CD14-positive monocyte (primary cell): ENCODE measurements around the gene COL15A1. TPM values are rescaled to one million over a fixed set of nuclear protein-coding genes. Genes with fewer than 3 reads are reported as not detected.

Experiments
- DNase-seq, 3 donors: peaks; one replicate each; pipeline ENCODE4 v3.0.0-alpha.2; 2011 to 2022
- H2AFZ ChIP-seq: 2 replicates; pipeline ENCODE4 v1.6.0; 2012; ENCODE audit warnings: mild to moderate bottlenecking, low read depth, low read length, inconsistent platforms; ENCODE audit not compliant: insufficient read depth, poor library complexity, severe bottlenecking
- H3K27ac ChIP-seq, 2 donors: 1 replicate in 1 of 2; 2 replicates in 1 of 2; pipeline ENCODE4 v1.5.1; 2012 to 2013; ENCODE audit warnings: low read length in 2 of 2, control low read depth in 1 of 2, inconsistent platforms in 1 of 2, low read depth in 1 of 2, mild to moderate bottlenecking in 1 of 2
- H3K27me3 ChIP-seq, 2 donors: one replicate each; pipeline versions ENCODE4 v1.6.0 to v1.6.1; 2011 to 2013; ENCODE audit warnings: low read length in 2 of 2; ENCODE audit not compliant: control insufficient read depth in 2 of 2, insufficient read depth in 2 of 2
- H3K36me3 ChIP-seq, 2 donors: replicated peaks in 1 of 2; 1 replicate in 1 of 2; 2 replicates in 1 of 2; pipeline versions ENCODE4 v1.5.1 to v1.6.1; 2012 to 2013; ENCODE audit warnings: low read length in 2 of 2, control low read depth in 1 of 2, inconsistent platforms in 1 of 2, mild to moderate bottlenecking in 1 of 2; ENCODE audit not compliant: insufficient read depth in 2 of 2, control insufficient read depth in 1 of 2
- H3K4me1 ChIP-seq, 2 donors: 1 replicate in 1 of 2; 2 replicates in 1 of 2; pipeline versions ENCODE4 v1.5.1 to v1.6.1; 2012 to 2013; ENCODE audit warnings: low read length in 2 of 2, control low read depth in 1 of 2, inconsistent platforms in 1 of 2, mild to moderate bottlenecking in 1 of 2, moderate library complexity in 1 of 2; ENCODE audit not compliant: insufficient read depth in 2 of 2, control insufficient read depth in 1 of 2
- H3K4me2 ChIP-seq: replicated peaks from 2 replicates; pipeline ENCODE3; 2012; ENCODE audit warnings: low read length, moderate library complexity, mild to moderate bottlenecking; ENCODE audit not compliant: poor library complexity, severe bottlenecking; ENCODE audit errors: extremely low read depth
- H3K4me3 ChIP-seq, 3 experiments: fragments of 200-600 bp in 1 of 3; sonication (generic) in 1 of 3; replicated peaks in 1 of 3; 1 replicate in 2 of 3; 2 replicates in 1 of 3; pipeline ENCODE4 v1.5.1; 2011 to 2013; ENCODE audit warnings: low read length in 3 of 3, mild to moderate bottlenecking in 3 of 3, control low read depth in 2 of 3, low read depth in 2 of 3, inconsistent platforms in 1 of 3, moderate library complexity in 1 of 3
- H3K79me2 ChIP-seq: 2 replicates; pipeline ENCODE4 v1.6.0; 2012; ENCODE audit warnings: mild to moderate bottlenecking, control low read depth, inconsistent platforms, low read length, moderate library complexity; ENCODE audit not compliant: insufficient read depth
- H3K9ac ChIP-seq: 2 replicates; pipeline ENCODE4 v1.6.0; 2017; ENCODE audit warnings: low read length, mild to moderate bottlenecking; ENCODE audit not compliant: insufficient read depth, poor library complexity, severe bottlenecking
- H3K9me3 ChIP-seq, 2 donors: replicated peaks in 1 of 2; 1 replicate in 1 of 2; 2 replicates in 1 of 2; pipeline versions ENCODE4 v1.5.1 to v1.6.1; 2012 to 2013; ENCODE audit warnings: low read length in 2 of 2, control low read depth in 1 of 2; ENCODE audit not compliant: control insufficient read depth in 1 of 2, insufficient read depth in 1 of 2
- H4K20me1 ChIP-seq: 2 replicates; pipeline ENCODE4 v1.6.0; 2012; ENCODE audit warnings: mild to moderate bottlenecking, low read length, control low read depth, moderate library complexity; ENCODE audit not compliant: insufficient read depth
- H3K27ac Mint-ChIP-seq, 7 donors: one replicate each; pipeline ENCODE4 v1.8.0; 2020; ENCODE audit warnings: mild to moderate bottlenecking in 7 of 7, mixed read lengths in 7 of 7, moderate library complexity in 6 of 7, inconsistent platforms in 2 of 7
- H3K27me3 Mint-ChIP-seq, 3 donors: one replicate each; pipeline ENCODE4 v1.8.0; 2021 to 2022; ENCODE audit warnings: low read depth in 3 of 3, mild to moderate bottlenecking in 3 of 3, mixed read lengths in 3 of 3, moderate library complexity in 3 of 3, inconsistent platforms in 1 of 3
- H3K36me3 Mint-ChIP-seq, 2 donors: one replicate each; pipeline ENCODE4 v1.8.0; 2020; ENCODE audit warnings: mixed read lengths in 2 of 2, inconsistent platforms in 1 of 2, mild to moderate bottlenecking in 1 of 2
- H3K4me1 Mint-ChIP-seq: one replicate; pipeline ENCODE4 v1.8.0; 2020; ENCODE audit warnings: mild to moderate bottlenecking, mixed read lengths
- H3K4me3 Mint-ChIP-seq, 2 donors: one replicate each; pipeline ENCODE4 v1.8.0; 2020; ENCODE audit warnings: mild to moderate bottlenecking in 2 of 2, mixed read lengths in 2 of 2, moderate library complexity in 1 of 2
- H3K9me3 Mint-ChIP-seq, 7 donors: one replicate each; pipeline ENCODE4 v1.8.0; 2020 to 2022; ENCODE audit warnings: mixed read lengths in 7 of 7, mild to moderate bottlenecking in 6 of 7, moderate library complexity in 6 of 7, inconsistent platforms in 2 of 7
- WGBS: methylation state at CpG from one replicate; pipeline ENCODE4 v1.1.5; 2013; ENCODE audit warnings: missing lambda C conversion rate; ENCODE audit not compliant: insufficient coverage; 5-methylcytosine and 5-hydroxymethylcytosine counted together
- intact Hi-C, 2 donors: fragments of 100-400 bp; cut with micrococcal nuclease; formaldehyde crosslinking; loops; one replicate each; pipeline versions ENCODE4 v1.15.0 to v1.15.1; 2023
- polyA plus RNA-seq, 3 donors: library from polyadenylated mRNA; depleted of rRNA in 1 of 3; unstranded in 2 of 3; stranded (reverse) in 1 of 3; fragments of 300-500 nt in 2 of 3; fragments of >200 nt in 1 of 3; fragmentation: Illumina TruSeq in 2 of 3; gene quantifications; 1 replicate in 2 of 3; 2 replicates in 1 of 3; pipeline ENCODE4 v1.2.3, GENCODE V29; 2012 to 2021
- TF ChIP-seq, protein P1 (sequence below): fragments of 200-600 bp; IDR thresholded peaks from one replicate; pipeline ENCODE4 v1.8.0; 2022; ENCODE audit warnings: antibody characterized with exemption, mild to moderate bottlenecking

Gene COL15A1
- polyA plus RNA-seq, 3 donors = 0.03 to 0.14 (median 0.11) TPM

DNA sequence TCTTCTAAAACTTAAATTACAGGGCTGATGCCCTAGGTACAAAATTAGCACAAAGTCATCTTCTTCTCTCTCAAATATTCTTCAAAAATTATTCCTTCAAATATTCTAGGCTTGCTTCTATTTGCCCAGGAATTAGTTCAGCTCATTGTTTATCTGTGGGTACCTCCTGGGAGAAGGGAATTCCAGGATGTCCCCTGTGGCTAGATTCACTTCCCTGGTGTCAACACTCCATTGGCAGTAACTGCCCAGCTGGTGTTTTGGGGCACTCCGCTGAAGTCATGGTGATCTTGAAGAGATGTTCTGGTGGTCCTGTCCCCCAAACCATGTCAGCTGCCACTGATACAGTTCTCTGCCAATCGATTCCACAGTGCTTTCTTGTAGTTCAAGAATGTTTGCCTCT lies 135.0 kb downstream of the COL15A1 start:
- no peaks in the 10 kb centered on the region for H3K9me3 ChIP-seq
- peaks cover 3 to 10% of the 10 kb centered on the region in 2 donors for H3K4me1 ChIP-seq
- H3K9ac ChIP-seq = no peak overlapping the region
- 86% methylated on average over 1 of the region's 2 CpGs for WGBS
- DNase-seq = no peak
- Mint-ChIP-seq H3K4me1 (peaks cover 7% of the 10 kb centered on the region), H3K27ac (no peak overlapping the region), H3K9me3 (peaks cover 0 to 4% (median 0%) of the 10 kb centered on the region in 7 donors), H3K4me3 (no peak overlapping the region), H3K36me3 (no peaks in the 10 kb centered on the region), H3K27me3 (peaks cover 1 to 10% (median 10%) of the 10 kb centered on the region in 3 donors)
- no peaks in the 10 kb centered on the region for H4K20me1 ChIP-seq
- TF ChIP-seq, protein P1, sequence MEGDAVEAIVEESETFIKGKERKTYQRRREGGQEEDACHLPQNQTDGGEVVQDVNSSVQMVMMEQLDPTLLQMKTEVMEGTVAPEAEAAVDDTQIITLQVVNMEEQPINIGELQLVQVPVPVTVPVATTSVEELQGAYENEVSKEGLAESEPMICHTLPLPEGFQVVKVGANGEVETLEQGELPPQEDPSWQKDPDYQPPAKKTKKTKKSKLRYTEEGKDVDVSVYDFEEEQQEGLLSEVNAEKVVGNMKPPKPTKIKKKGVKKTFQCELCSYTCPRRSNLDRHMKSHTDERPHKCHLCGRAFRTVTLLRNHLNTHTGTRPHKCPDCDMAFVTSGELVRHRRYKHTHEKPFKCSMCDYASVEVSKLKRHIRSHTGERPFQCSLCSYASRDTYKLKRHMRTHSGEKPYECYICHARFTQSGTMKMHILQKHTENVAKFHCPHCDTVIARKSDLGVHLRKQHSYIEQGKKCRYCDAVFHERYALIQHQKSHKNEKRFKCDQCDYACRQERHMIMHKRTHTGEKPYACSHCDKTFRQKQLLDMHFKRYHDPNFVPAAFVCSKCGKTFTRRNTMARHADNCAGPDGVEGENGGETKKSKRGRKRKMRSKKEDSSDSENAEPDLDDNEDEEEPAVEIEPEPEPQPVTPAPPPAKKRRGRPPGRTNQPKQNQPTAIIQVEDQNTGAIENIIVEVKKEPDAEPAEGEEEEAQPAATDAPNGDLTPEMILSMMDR = no peak
- intact Hi-C loops = no loop called here
- H3K4me2 ChIP-seq = no peak overlapping the region
- H3K36me3 ChIP-seq = no peaks in the 10 kb centered on the region
- no peaks in the 10 kb centered on the region for H3K27me3 ChIP-seq
- H2AFZ ChIP-seq = no peak overlapping the region
- H3K79me2 ChIP-seq = no peaks in the 10 kb centered on the region
- no peak overlapping the region for H3K4me3 ChIP-seq
- H3K27ac ChIP-seq = no peak overlapping the region

- H3K79me2 ChIP-seq = no peaks in the 10 kb centered on the region
- no peak for DNase-seq
- H3K9ac ChIP-seq = no peak overlapping the region
- H3K4me1 ChIP-seq = peaks cover 3 to 10% of the 10 kb centered on the region in 2 donors
- peaks cover 7% of the 10 kb centered on the region for H3K4me1 Mint-ChIP-seq
- no peaks in the 10 kb centered on the region for H3K27me3 ChIP-seq
- no peaks in the 10 kb centered on the region for H3K9me3 ChIP-seq
- no peak overlapping the region for H3K4me3 ChIP-seq
- H3K36me3 ChIP-seq = no peaks in the 10 kb centered on the region
- intact Hi-C loops = no loop called here
- H3K36me3 Mint-ChIP-seq = no peaks in the 10 kb centered on the region
- H2AFZ ChIP-seq = no peak overlapping the region
- H3K27ac ChIP-seq = no peak overlapping the region
- WGBS = 100% methylated on average over 1 of the region's 3 CpGs
- TF ChIP-seq, protein P1 = no peak
- H3K27ac Mint-ChIP-seq = no peak overlapping the region
- no peak overlapping the region for H3K4me2 ChIP-seq
- no peaks in the 10 kb centered on the region for H4K20me1 ChIP-seq
- H3K4me3 Mint-ChIP-seq = peak overlapping the region in 1 of 2 donors; percentile 12
- peaks cover 0 to 4% (median 0%) of the 10 kb centered on the region in 7 donors for H3K9me3 Mint-ChIP-seq
- H3K27me3 Mint-ChIP-seq = peaks cover 1 to 10% (median 10%) of the 10 kb centered on the region in 3 donors
Observed at GRCh38 chr9:99079542-99079941, 135.8 kb downstream of the COL15A1 start.
